A673 (cell line): ENCODE data around the gene SPATA21.

Source experiments
- CTCF ChIP-seq: fragments of 300-800, 200-600 bp; sonication (generic); conservative IDR thresholded peaks from 2 replicates; pipeline ENCODE4 v1.5.1; 2017; ENCODE audit warnings: low read depth, mild to moderate bottlenecking, antibody characterized with exemption, low read length, moderate library complexity, mixed read lengths
- EZH2 ChIP-seq: fragments of 200-600 bp; sonication (generic); IDR thresholded peaks from 2 replicates; pipeline ENCODE4 v1.6.1; 2017; ENCODE audit warnings: borderline replicate concordance, low read depth, mild to moderate bottlenecking, mixed read lengths, antibody characterized with exemption, low read length; ENCODE audit not compliant: poor library complexity, severe bottlenecking

- TF ChIP-seq EZH2 = no peak
- TF ChIP-seq CTCF = no peak
Measured at GRCh38 chr1:16420424-16421118, 16.7 kb downstream of the SPATA21 start.
